Lower lobe of right lung (tissue), 2 donors: ENCODE measurements around the gene GP1BB. TPM values are rescaled to one million over a fixed set of nuclear protein-coding genes. Genes with fewer than 3 reads are reported as not detected.

Experiments
- ATAC-seq, 2 donors: fragments of 200-7000 bp; cut with Tn5 transposase; one replicate each; pipeline ENCODE4 v1.9.1; 2020 to 2022; ENCODE audit warnings: mild to moderate bottlenecking in 2 of 2, moderate library complexity in 2 of 2
- DNase-seq: peaks from one replicate; pipeline ENCODE4 v3.0.0-alpha.2; 2020
- H3K27ac ChIP-seq: fragments of 200-600 bp; one replicate; pipeline ENCODE4 v1.8.0; 2022
- H3K27me3 ChIP-seq: fragments of 200-600 bp; one replicate; pipeline ENCODE4 v1.8.0; 2022; ENCODE audit warnings: low read depth
- H3K36me3 ChIP-seq: fragments of 200-600 bp; one replicate; pipeline ENCODE4 v1.8.0; 2022; ENCODE audit warnings: mild to moderate bottlenecking
- H3K4me1 ChIP-seq: fragments of 200-600 bp; one replicate; pipeline ENCODE4 v1.8.0; 2022
- H3K4me3 ChIP-seq: fragments of 200-600 bp; one replicate; pipeline ENCODE4 v1.8.0; 2022; ENCODE audit warnings: mild to moderate bottlenecking
- H3K9me3 ChIP-seq: fragments of 200-600 bp; one replicate; pipeline ENCODE4 v1.8.0; 2022
- CTCF ChIP-seq: fragments of 200-600 bp; IDR thresholded peaks from one replicate; pipeline ENCODE4 v1.8.0; 2022; ENCODE audit warnings: antibody characterized with exemption, mild to moderate bottlenecking
- intact Hi-C: fragments of 100-400 bp; cut with DNase I; formaldehyde crosslinking; loops from one replicate; pipeline ENCODE4 v1.11.0; 2022
- total RNA-seq: library from RNA; stranded (reverse); fragmentation: NEBNext Ultra II Directional; extraction: Animal tissue kit (Norgen Biotek cat#: 25700); gene quantifications from one replicate; pipeline ENCODE4 v1.2.1, GENCODE V29; 2021
- donor health status: DM: no; HTN: yes; CAD: no; lungs with severe emphysema.

GP1BB gene
- total RNA-seq, 1 donor from 2014 or later = 2.8 TPM

GRCh38 chr22:19753090-19753842 is 29.9 kb downstream of the GP1BB start:
- Histone ChIP-seq H3K36me3 (no peaks in the 10 kb centered on the region), H3K27ac (no peak overlapping the region), H3K4me3 (no peak overlapping the region), H3K4me1 (peaks cover 27% of the 10 kb centered on the region), H3K27me3 (peaks cover 77% of the 10 kb centered on the region), H3K9me3 (no peaks in the 10 kb centered on the region)
- intact Hi-C loops = no loop called here
- no peak for DNase-seq
- TF ChIP-seq CTCF = no peak
- no peak for ATAC-seq

- H3K27ac ChIP-seq = no peak overlapping the region
- H3K36me3 ChIP-seq = no peaks in the 10 kb centered on the region
- no peak overlapping the region for H3K4me3 ChIP-seq
- no peaks in the 10 kb centered on the region for H3K9me3 ChIP-seq
- DNase-seq (no peak), ATAC-seq (no peak)
- H3K27me3 ChIP-seq = peaks cover 86% of the 10 kb centered on the region
- TF ChIP-seq CTCF = no peak
- H3K4me1 ChIP-seq = peaks cover 29% of the 10 kb centered on the region
- intact Hi-C loops = no loop called here
These were observed 30.8 kb downstream of the GP1BB start for GRCh38 chr22:19753996-19754700.

GRCh38 chr22:19754701-19755144 is 31.4 kb downstream of the GP1BB start:
- no peaks in the 10 kb centered on the region for H3K36me3 ChIP-seq
- intact Hi-C loops = no loop called here
- no peaks in the 10 kb centered on the region for H3K9me3 ChIP-seq
- H3K4me1 ChIP-seq = peaks cover 35% of the 10 kb centered on the region
- ATAC-seq (no peak), DNase-seq (no peak)
- no peak for TF ChIP-seq CTCF
- peaks cover 90% of the 10 kb centered on the region for H3K27me3 ChIP-seq
- H3K27ac ChIP-seq = no peak overlapping the region
- H3K4me3 ChIP-seq = no peak overlapping the region

GRCh38 chr22:19755145-19755710 is 31.9 kb downstream of the GP1BB start:
- ATAC-seq (no peak), DNase-seq (no peak)
- Histone ChIP-seq H3K27me3 (peaks cover 90% of the 10 kb centered on the region), H3K27ac (no peak overlapping the region), H3K4me1 (peaks cover 37% of the 10 kb centered on the region), H3K9me3 (no peaks in the 10 kb centered on the region), H3K4me3 (no peak overlapping the region), H3K36me3 (no peaks in the 10 kb centered on the region)
- no peak for TF ChIP-seq CTCF
- intact Hi-C loops = no loop called here

GRCh38 chr22:19755722-19756287 is 32.5 kb downstream of the GP1BB start:
- Histone ChIP-seq H3K36me3 (no peaks in the 10 kb centered on the region), H3K27ac (no peak overlapping the region), H3K4me1 (peaks cover 37% of the 10 kb centered on the region), H3K27me3 (peaks cover 88% of the 10 kb centered on the region), H3K9me3 (no peaks in the 10 kb centered on the region), H3K4me3 (peak overlapping the region; percentile 47)
- intact Hi-C loops = no loop called here
- no peak for ATAC-seq
- no peak for DNase-seq
- TF ChIP-seq CTCF = no peak
